Fibroblast of lung (primary cell): ENCODE results near the gene CENPW. TPM values are rescaled to one million over a fixed set of nuclear protein-coding genes. Genes with fewer than 3 reads are reported as not detected.
A peak's percentile ranks its signal among the peaks of the same experiment; 100 is the strongest.

Experiments
- DNase-seq, 2 donors: peaks; one replicate each; pipeline versions ENCODE4 v3.0.0 to v3.0.0-alpha.2; 2010; ENCODE audit warnings: low read depth in 2 of 2
- H2AFZ ChIP-seq: 2 replicates; pipeline ENCODE4 v1.5.1; 2012; ENCODE audit warnings: low read length, control low read depth, inconsistent platforms
- H3K27ac ChIP-seq: 2 replicates; pipeline ENCODE4 v1.5.1; 2011; ENCODE audit warnings: low read length, control low read depth; ENCODE audit not compliant: insufficient read depth
- H3K27me3 ChIP-seq: 2 replicates; pipeline ENCODE4 v1.5.1; 2011; ENCODE audit warnings: mild to moderate bottlenecking, low read length; ENCODE audit not compliant: control insufficient read depth, insufficient read depth
- H3K36me3 ChIP-seq: 2 replicates; pipeline ENCODE4 v1.5.1; 2011; ENCODE audit warnings: low read length; ENCODE audit not compliant: control insufficient read depth, insufficient read depth
- H3K4me1 ChIP-seq: 2 replicates; pipeline ENCODE4 v1.5.1; 2011; ENCODE audit warnings: low read length; ENCODE audit not compliant: control insufficient read depth, insufficient read depth; ENCODE audit errors: extremely low read depth
- H3K4me2 ChIP-seq: 2 replicates; pipeline ENCODE4 v1.5.1; 2011; ENCODE audit warnings: low read length, control low read depth; ENCODE audit not compliant: insufficient read depth; ENCODE audit errors: extremely low read depth
- H3K4me3 ChIP-seq, 4 experiments: fragments of 200-600 bp in 1 of 4; sonication (generic) in 1 of 4; replicated peaks in 1 of 4; 2 replicates each; pipeline ENCODE4 v1.5.1; 2011 to 2016; ENCODE audit warnings: low read length in 4 of 4, low read depth in 3 of 4, mild to moderate bottlenecking in 3 of 4, control low read depth in 2 of 4, inconsistent platforms in 1 of 4, mixed read lengths in 1 of 4; ENCODE audit not compliant: insufficient read depth in 1 of 4; ENCODE audit errors: control extremely low read depth in 1 of 4
- H3K79me2 ChIP-seq: 2 replicates; pipeline ENCODE4 v1.5.1; 2012; ENCODE audit warnings: mild to moderate bottlenecking, low read length, inconsistent platforms; ENCODE audit not compliant: control insufficient read depth, insufficient read depth
- H3K9ac ChIP-seq: 2 replicates; pipeline ENCODE4 v1.5.1; 2011; ENCODE audit warnings: mild to moderate bottlenecking, low read length, control low read depth; ENCODE audit not compliant: insufficient read depth
- H3K9me3 ChIP-seq: 2 replicates; pipeline ENCODE4 v1.5.1; 2012; ENCODE audit warnings: low read depth, low read length; ENCODE audit not compliant: control insufficient read depth, insufficient read depth
- H4K20me1 ChIP-seq: 2 replicates; pipeline ENCODE4 v1.5.1; 2011; ENCODE audit warnings: low read length; ENCODE audit not compliant: control insufficient read depth, insufficient read depth; ENCODE audit errors: extremely low read depth
- EZH2 ChIP-seq: IDR thresholded peaks from 2 replicates; pipeline ENCODE4 v1.5.1; 2012; ENCODE audit warnings: low read length, control low read depth, mild to moderate bottlenecking; ENCODE audit errors: missing control alignments
- polyA plus RNA-seq, 2 donors: library from polyadenylated mRNA; depleted of rRNA in 1 of 2; stranded (reverse) in 1 of 2; unstranded in 1 of 2; fragments of >200 nt; gene quantifications; 2 replicates each; pipeline ENCODE4 v1.2.1, GENCODE V29; 2011 to 2012; ENCODE audit warnings: missing spikeins in 1 of 2
- total RNA-seq: library from RNA; depleted of rRNA; stranded (reverse); fragments of >200 nt; gene quantifications from 2 replicates; pipeline ENCODE4 v1.2.1, GENCODE V29; 2014
- TF ChIP-seq, protein P1 (sequence below), 2 donors: IDR thresholded peaks in 1 of 2; conservative IDR thresholded peaks in 1 of 2; 1 replicate in 1 of 2; 2 replicates in 1 of 2; pipeline ENCODE4 v1.5.1; 2011 to 2012; ENCODE audit warnings: low read length in 2 of 2, control low read depth in 1 of 2, inconsistent platforms in 1 of 2, low read depth in 1 of 2, mild to moderate bottlenecking in 1 of 2

Gene CENPW
- total and polyA plus RNA-seq, 2 donors (not counting 1 experiment from before 2014, with no cell fraction given) = 8.3 TPM

DNA sequence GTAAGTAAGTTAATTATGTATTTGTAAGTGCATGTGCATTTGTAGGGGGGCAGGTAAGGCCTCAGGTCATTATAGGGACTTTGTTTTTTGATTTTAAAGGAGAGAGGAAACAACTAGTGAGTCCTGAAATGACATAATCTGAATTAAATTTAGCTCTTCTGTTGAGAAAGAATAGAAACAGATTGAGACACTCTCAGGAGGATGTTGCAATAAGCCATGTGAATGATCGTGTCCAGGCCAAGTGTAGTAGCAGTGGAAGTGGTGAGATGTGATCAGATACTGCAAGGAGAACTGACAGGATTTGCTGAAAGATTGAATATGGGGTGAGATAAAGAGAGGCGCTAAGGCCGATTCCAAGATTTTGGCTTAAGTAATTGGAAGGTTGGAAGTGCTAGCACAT is 2.6 kb upstream of the CENPW start:
- Histone ChIP-seq H3K9me3 (no peaks in the 10 kb centered on the region), H3K79me2 (peaks cover 12% of the 10 kb centered on the region), H3K4me3 (no peak overlapping the region), H3K36me3 (no peaks in the 10 kb centered on the region), H3K9ac (no peak overlapping the region), H3K27me3 (no peaks in the 10 kb centered on the region), H2AFZ (no peak overlapping the region), H3K27ac (no peak overlapping the region), H3K4me1 (peaks cover 2% of the 10 kb centered on the region), H3K4me2 (no peak overlapping the region), H4K20me1 (no peaks in the 10 kb centered on the region)
- TF ChIP-seq, protein P1, sequence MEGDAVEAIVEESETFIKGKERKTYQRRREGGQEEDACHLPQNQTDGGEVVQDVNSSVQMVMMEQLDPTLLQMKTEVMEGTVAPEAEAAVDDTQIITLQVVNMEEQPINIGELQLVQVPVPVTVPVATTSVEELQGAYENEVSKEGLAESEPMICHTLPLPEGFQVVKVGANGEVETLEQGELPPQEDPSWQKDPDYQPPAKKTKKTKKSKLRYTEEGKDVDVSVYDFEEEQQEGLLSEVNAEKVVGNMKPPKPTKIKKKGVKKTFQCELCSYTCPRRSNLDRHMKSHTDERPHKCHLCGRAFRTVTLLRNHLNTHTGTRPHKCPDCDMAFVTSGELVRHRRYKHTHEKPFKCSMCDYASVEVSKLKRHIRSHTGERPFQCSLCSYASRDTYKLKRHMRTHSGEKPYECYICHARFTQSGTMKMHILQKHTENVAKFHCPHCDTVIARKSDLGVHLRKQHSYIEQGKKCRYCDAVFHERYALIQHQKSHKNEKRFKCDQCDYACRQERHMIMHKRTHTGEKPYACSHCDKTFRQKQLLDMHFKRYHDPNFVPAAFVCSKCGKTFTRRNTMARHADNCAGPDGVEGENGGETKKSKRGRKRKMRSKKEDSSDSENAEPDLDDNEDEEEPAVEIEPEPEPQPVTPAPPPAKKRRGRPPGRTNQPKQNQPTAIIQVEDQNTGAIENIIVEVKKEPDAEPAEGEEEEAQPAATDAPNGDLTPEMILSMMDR (conservative IDR thresholded peaks at IDR 0.05 in 1 of 2, IDR thresholded peaks at IDR 0.05 in 1 of 2; ENCODE audit: low read depth in 1 of 2, low read length in 2 of 2) = no peak
- TF ChIP-seq EZH2 = no peak
- peak; percentile 13 to 89 for DNase-seq

DNA sequence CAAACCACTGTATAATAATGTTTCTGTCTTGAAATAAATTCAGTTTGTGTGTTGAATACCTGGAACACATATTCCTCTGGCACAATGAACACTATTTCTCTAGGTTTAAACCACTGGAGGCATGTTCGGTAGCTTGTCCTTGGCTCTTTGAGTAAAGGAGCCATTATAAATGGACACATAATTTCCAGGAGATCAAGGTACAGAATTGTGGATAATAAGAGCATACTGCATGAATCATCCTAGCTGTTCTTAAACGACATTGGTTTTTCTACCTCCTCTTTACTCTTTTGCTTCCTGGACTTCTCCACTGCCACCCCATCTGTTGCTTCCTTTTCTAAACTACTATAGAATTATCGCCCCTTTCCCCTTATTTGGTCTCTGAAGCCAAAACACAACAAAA is 1.2 kb downstream of the CENPW start:
- peak overlapping the region; percentile 72 for H3K4me2 ChIP-seq
- H3K27ac ChIP-seq = no peak overlapping the region
- no peaks in the 10 kb centered on the region for H3K27me3 ChIP-seq
- H4K20me1 ChIP-seq = no peaks in the 10 kb centered on the region
- H3K36me3 ChIP-seq = no peaks in the 10 kb centered on the region
- H3K4me1 ChIP-seq = peaks cover 2% of the 10 kb centered on the region
- peak overlapping the region; percentile 74 to 98 (median 82) for H3K4me3 ChIP-seq
- H3K79me2 ChIP-seq = peaks cover 30% of the 10 kb centered on the region
- no peak for TF ChIP-seq EZH2
- TF ChIP-seq, protein P1 (conservative IDR thresholded peaks at IDR 0.05 in 1 of 2, IDR thresholded peaks at IDR 0.05 in 1 of 2; ENCODE audit: low read depth in 1 of 2, low read length in 2 of 2) = no peak
- no peak for DNase-seq
- H3K9me3 ChIP-seq = no peaks in the 10 kb centered on the region
- H2AFZ ChIP-seq = no peak overlapping the region
- H3K9ac ChIP-seq = no peak overlapping the region

DNA sequence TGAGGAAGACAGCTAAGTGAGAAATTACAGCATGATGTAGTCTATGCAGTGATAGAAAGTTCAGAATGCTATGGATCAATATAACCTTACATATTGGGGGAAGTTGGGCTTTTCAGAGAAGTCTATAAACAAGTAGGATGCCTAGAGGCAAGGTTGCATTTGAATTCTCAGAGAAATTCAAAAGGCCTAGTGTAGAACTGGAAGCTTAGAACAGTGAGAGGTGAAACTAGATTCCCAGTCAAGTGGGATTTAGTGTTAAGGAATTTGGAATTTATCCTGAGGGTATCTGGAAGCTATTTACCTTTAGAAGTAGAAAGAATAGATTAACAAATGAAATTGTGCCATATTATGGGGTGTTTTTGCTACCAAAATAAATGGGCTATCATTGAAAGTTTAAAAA is 4.3 kb downstream of the CENPW start:
- Histone ChIP-seq H3K4me2 (no peak overlapping the region), H3K4me3 (no peak overlapping the region), H3K36me3 (no peaks in the 10 kb centered on the region), H3K9ac (no peak overlapping the region), H4K20me1 (no peaks in the 10 kb centered on the region), H3K27ac (no peak overlapping the region), H2AFZ (no peak overlapping the region), H3K9me3 (no peaks in the 10 kb centered on the region), H3K79me2 (peaks cover 30% of the 10 kb centered on the region), H3K4me1 (peaks cover 2% of the 10 kb centered on the region), H3K27me3 (no peaks in the 10 kb centered on the region)
- TF ChIP-seq, protein P1 (conservative IDR thresholded peaks at IDR 0.05 in 1 of 2, IDR thresholded peaks at IDR 0.05 in 1 of 2; ENCODE audit: low read depth in 1 of 2, low read length in 2 of 2) = no peak
- no peak for TF ChIP-seq EZH2
- DNase-seq = no peak
